ENCODE data around the gene KCNQ1.

The KCNQ1 gene

GRCh38 chr11:2783536-2784082 is 338.8 kb downstream of the KCNQ1 start:
- DNase-seq (ENCODE audit: low spot score): peak; percentile 29

- no peak for DNase-seq (ENCODE audit: low spot score)
These were observed 343.0 kb downstream of the KCNQ1 start for GRCh38 chr11:2787816-2788167.

GRCh38 chr11:2788168-2789071 is 343.6 kb downstream of the KCNQ1 start:
- DNase-seq (ENCODE audit: low spot score): no peak

- no peak for DNase-seq (ENCODE audit: low spot score)
These were observed 344.5 kb downstream of the KCNQ1 start for GRCh38 chr11:2789331-2789730.

GRCh38 chr11:2789791-2790567 is 345.2 kb downstream of the KCNQ1 start:
- no peak for DNase-seq (ENCODE audit: low spot score)

GRCh38 chr11:2790568-2790921 is 345.7 kb downstream of the KCNQ1 start:
- DNase-seq (ENCODE audit: low spot score): no peak

- no peak for DNase-seq (ENCODE audit: low spot score)
These were observed 346.3 kb downstream of the KCNQ1 start for GRCh38 chr11:2791139-2791520.

GRCh38 chr11:2791521-2792380 is 346.9 kb downstream of the KCNQ1 start:
- no peak for DNase-seq (ENCODE audit: low spot score)

GRCh38 chr11:2792381-2793250 is 347.8 kb downstream of the KCNQ1 start:
- DNase-seq (ENCODE audit: low spot score): no peak

GRCh38 chr11:2793701-2794045 is 348.9 kb downstream of the KCNQ1 start:
- no peak for DNase-seq (ENCODE audit: low spot score)

- DNase-seq (ENCODE audit: low spot score): no peak
These were observed 349.5 kb downstream of the KCNQ1 start for GRCh38 chr11:2794046-2794967.

GRCh38 chr11:2794968-2795322 is 350.1 kb downstream of the KCNQ1 start:
- no peak for DNase-seq (ENCODE audit: low spot score)

- no peak for DNase-seq (ENCODE audit: low spot score)
These were observed 350.7 kb downstream of the KCNQ1 start for GRCh38 chr11:2795491-2795991.

GRCh38 chr11:2796091-2796490 is 351.3 kb downstream of the KCNQ1 start:
- no peak for DNase-seq (ENCODE audit: low spot score)

- no peak for DNase-seq (ENCODE audit: low spot score)
These were observed 351.8 kb downstream of the KCNQ1 start for GRCh38 chr11:2796508-2797113.

GRCh38 chr11:2797121-2797711 is 352.4 kb downstream of the KCNQ1 start:
- DNase-seq (ENCODE audit: low spot score): no peak

- DNase-seq (ENCODE audit: low spot score): no peak
These were observed 353.0 kb downstream of the KCNQ1 start for GRCh38 chr11:2797741-2798361.

- DNase-seq (ENCODE audit: low spot score): no peak
These were observed 354.3 kb downstream of the KCNQ1 start for GRCh38 chr11:2798951-2799761.

All from NAMALWA (cell line).